Measurements from ENCODE around the gene FAM78A.
A peak's percentile ranks its signal among the peaks of the same experiment; 100 is the strongest.

The FAM78A gene

GRCh38 chr9:131277910-131278701 is 1.8 kb upstream of the FAM78A start:
- peak overlapping the region; percentile 64 for H3K9ac ChIP-seq (ENCODE audit: low read length)
- no peaks in the 10 kb centered on the region for H3K27me3 ChIP-seq (ENCODE audit: low read length)
- no peaks in the 10 kb centered on the region for H3K36me3 ChIP-seq (ENCODE audit: low read length)
- no peak overlapping the region for H2AFZ ChIP-seq (ENCODE audit: low read depth, low read length, severe bottlenecking)
- H3K27ac ChIP-seq (ENCODE audit: low read depth, low read length), result no peak overlapping the region
- H4K20me1 ChIP-seq (ENCODE audit: low read depth, low read length), result no peaks in the 10 kb centered on the region
- H3K79me2 ChIP-seq (ENCODE audit: insufficient read depth, low read length), result peaks cover 6% of the 10 kb centered on the region; the same call in 1 of the 2 replicates
- H3K4me2 ChIP-seq (ENCODE audit: low read depth, low read length, poor library complexity, severe bottlenecking), result peak overlapping the region; percentile 67
- peak overlapping the region; percentile 63 for H3K4me3 ChIP-seq (ENCODE audit: insufficient read depth, low read length, poor library complexity, severe bottlenecking)
- H3K9me2 ChIP-seq (replicated peaks; ENCODE audit: insufficient read depth, low read length), result no peaks in the 10 kb centered on the region
- H3F3A ChIP-seq (ENCODE audit: insufficient read depth), result peaks cover 8% of the 10 kb centered on the region; the same call in 1 of the 2 replicates
- no peaks in the 10 kb centered on the region for H3K9me3 ChIP-seq (ENCODE audit: insufficient read depth, low read length)
- TF ChIP-seq EZH2phosphoT487 (conservative IDR thresholded peaks at IDR 0.05; ENCODE audit: low read length), result no peak
- no peak for TF ChIP-seq CTCF (IDR thresholded peaks at IDR 0.05; ENCODE audit: insufficient read depth, low read length, poor library complexity, severe bottlenecking)

- Histone ChIP-seq H3K27ac (ENCODE audit: low read depth, low read length) (no peak overlapping the region), H3K79me2 (ENCODE audit: insufficient read depth, low read length) (peaks cover 9% of the 10 kb centered on the region; the same call in 1 of the 2 replicates), H4K20me1 (ENCODE audit: low read depth, low read length) (no peaks in the 10 kb centered on the region), H3K9me3 (ENCODE audit: insufficient read depth, low read length) (no peaks in the 10 kb centered on the region), H3K9me2 (replicated peaks; ENCODE audit: insufficient read depth, low read length) (no peaks in the 10 kb centered on the region), H3K4me3 (ENCODE audit: insufficient read depth, low read length, poor library complexity, severe bottlenecking) (peak overlapping the region; percentile 63), H3F3A (ENCODE audit: insufficient read depth) (peaks cover 8% of the 10 kb centered on the region; the same call in 1 of the 2 replicates), H2AFZ (ENCODE audit: low read depth, low read length, severe bottlenecking) (peak overlapping the region; percentile 61), H3K4me2 (ENCODE audit: low read depth, low read length, poor library complexity, severe bottlenecking) (peak overlapping the region; percentile 67), H3K36me3 (ENCODE audit: low read length) (no peaks in the 10 kb centered on the region), H3K9ac (ENCODE audit: low read length) (peak overlapping the region; percentile 64), H3K27me3 (ENCODE audit: low read length) (no peaks in the 10 kb centered on the region)
- TF ChIP-seq CTCF (IDR thresholded peaks at IDR 0.05; ENCODE audit: insufficient read depth, low read length, poor library complexity, severe bottlenecking) (peak; percentile 9), EZH2phosphoT487 (conservative IDR thresholded peaks at IDR 0.05; ENCODE audit: low read length) (no peak)
Measured at GRCh38 chr9:131277287-131277909, 1.1 kb upstream of the FAM78A start.

GRCh38 chr9:131276891-131277286 is 579 bp upstream of the FAM78A start:
- Histone ChIP-seq H4K20me1 (ENCODE audit: low read depth, low read length) (no peaks in the 10 kb centered on the region), H3K4me3 (ENCODE audit: insufficient read depth, low read length, poor library complexity, severe bottlenecking) (peak overlapping the region; percentile 63), H3K4me2 (ENCODE audit: low read depth, low read length, poor library complexity, severe bottlenecking) (peak overlapping the region; percentile 67), H3K9me2 (replicated peaks; ENCODE audit: insufficient read depth, low read length) (no peaks in the 10 kb centered on the region), H3K36me3 (ENCODE audit: low read length) (no peaks in the 10 kb centered on the region), H3F3A (ENCODE audit: insufficient read depth) (peaks cover 8% of the 10 kb centered on the region; the same call in 1 of the 2 replicates), H3K9me3 (ENCODE audit: insufficient read depth, low read length) (no peaks in the 10 kb centered on the region), H3K27ac (ENCODE audit: low read depth, low read length) (no peak overlapping the region), H2AFZ (ENCODE audit: low read depth, low read length, severe bottlenecking) (peak overlapping the region; percentile 61), H3K79me2 (ENCODE audit: insufficient read depth, low read length) (peaks cover 13% of the 10 kb centered on the region; the same call in 1 of the 2 replicates), H3K27me3 (ENCODE audit: low read length) (no peaks in the 10 kb centered on the region), H3K9ac (ENCODE audit: low read length) (peak overlapping the region; percentile 64)
- no peak for TF ChIP-seq EZH2phosphoT487 (conservative IDR thresholded peaks at IDR 0.05; ENCODE audit: low read length)
- no peak for TF ChIP-seq CTCF (IDR thresholded peaks at IDR 0.05; ENCODE audit: insufficient read depth, low read length, poor library complexity, severe bottlenecking)
